Measurements from ENCODE around the gene SIPA1L3. TPM values are rescaled to one million over a fixed set of nuclear protein-coding genes. Genes with fewer than 3 reads are reported as not detected.

The SIPA1L3 gene
- total and polyA plus RNA-seq, 12 donors = 2.2 to 24.1 (median 11.8) TPM

- no peaks in the 10 kb centered on the region for H3K27me3 ChIP-seq
- DNase-seq = no peak
- intact Hi-C loops (cut with DNase I) = no loop called here
- H3K4me3 ChIP-seq = no peak overlapping the region
- WGBS, 4 donors = 82 to 94% (median 89%) methylated on average over 8 of the region's 8 CpGs
- H3K27ac ChIP-seq = no peak overlapping the region
- no peaks in the 10 kb centered on the region for H3K4me1 ChIP-seq (replicated peaks in 1 of 2)
- H3K36me3 ChIP-seq (replicated peaks in 1 of 2) = no peaks in the 10 kb centered on the region
- H3K9me3 ChIP-seq (replicated peaks in 1 of 3) = no peaks in the 10 kb centered on the region
- TF ChIP-seq, protein P1, sequence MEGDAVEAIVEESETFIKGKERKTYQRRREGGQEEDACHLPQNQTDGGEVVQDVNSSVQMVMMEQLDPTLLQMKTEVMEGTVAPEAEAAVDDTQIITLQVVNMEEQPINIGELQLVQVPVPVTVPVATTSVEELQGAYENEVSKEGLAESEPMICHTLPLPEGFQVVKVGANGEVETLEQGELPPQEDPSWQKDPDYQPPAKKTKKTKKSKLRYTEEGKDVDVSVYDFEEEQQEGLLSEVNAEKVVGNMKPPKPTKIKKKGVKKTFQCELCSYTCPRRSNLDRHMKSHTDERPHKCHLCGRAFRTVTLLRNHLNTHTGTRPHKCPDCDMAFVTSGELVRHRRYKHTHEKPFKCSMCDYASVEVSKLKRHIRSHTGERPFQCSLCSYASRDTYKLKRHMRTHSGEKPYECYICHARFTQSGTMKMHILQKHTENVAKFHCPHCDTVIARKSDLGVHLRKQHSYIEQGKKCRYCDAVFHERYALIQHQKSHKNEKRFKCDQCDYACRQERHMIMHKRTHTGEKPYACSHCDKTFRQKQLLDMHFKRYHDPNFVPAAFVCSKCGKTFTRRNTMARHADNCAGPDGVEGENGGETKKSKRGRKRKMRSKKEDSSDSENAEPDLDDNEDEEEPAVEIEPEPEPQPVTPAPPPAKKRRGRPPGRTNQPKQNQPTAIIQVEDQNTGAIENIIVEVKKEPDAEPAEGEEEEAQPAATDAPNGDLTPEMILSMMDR (IDR thresholded peaks at IDR 0.05) = no peak
- no peak for TF ChIP-seq POLR2A (IDR thresholded peaks at IDR 0.05)
These were observed 49.0 kb downstream of the SIPA1L3 start for GRCh38 chr19:37955986-37956385.

DNA sequence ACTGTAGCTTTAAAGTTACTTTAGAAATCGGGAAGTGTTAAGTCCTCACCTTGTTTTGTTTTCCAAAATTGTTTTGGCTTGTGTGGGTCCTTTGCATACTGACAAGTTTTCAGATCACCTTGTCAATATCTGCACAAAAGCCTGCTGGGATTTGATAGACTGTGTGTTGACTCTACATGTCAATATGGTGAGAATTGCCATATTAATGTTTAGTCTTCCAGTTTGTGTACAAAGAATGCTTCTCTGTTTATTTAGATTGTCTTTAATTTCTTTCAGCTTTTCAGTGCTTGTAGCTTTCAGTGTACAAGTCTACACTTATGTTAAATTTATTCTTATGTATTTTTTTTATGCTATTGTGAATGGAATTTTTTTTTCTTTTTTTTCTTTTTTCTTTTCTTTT, 50.2 kb downstream of the SIPA1L3 start:
- 94 to 98% (median 96%) methylated on average over 1 of the region's 1 CpG for WGBS, 4 donors
- TF ChIP-seq, protein P1 (IDR thresholded peaks at IDR 0.05) = no peak
- no peak for TF ChIP-seq POLR2A (IDR thresholded peaks at IDR 0.05)
- DNase-seq = no peak
- intact Hi-C loops (cut with DNase I) = no loop called here
- Histone ChIP-seq H3K27ac (no peak overlapping the region), H3K36me3 (replicated peaks in 1 of 2) (no peaks in the 10 kb centered on the region), H3K9me3 (replicated peaks in 1 of 3) (no peaks in the 10 kb centered on the region), H3K27me3 (no peaks in the 10 kb centered on the region), H3K4me3 (no peak overlapping the region), H3K4me1 (replicated peaks in 1 of 2) (no peaks in the 10 kb centered on the region)

- Histone ChIP-seq H3K27ac (no peak overlapping the region), H3K4me3 (no peak overlapping the region), H3K27me3 (no peaks in the 10 kb centered on the region), H3K9me3 (replicated peaks in 1 of 3) (no peaks in the 10 kb centered on the region), H3K4me1 (replicated peaks in 1 of 2) (no peaks in the 10 kb centered on the region), H3K36me3 (replicated peaks in 1 of 2) (no peaks in the 10 kb centered on the region)
- intact Hi-C loops (cut with DNase I) = no loop called here
- 66 to 82% (median 70%) methylated on average over 3 of the region's 3 CpGs for WGBS, 4 donors
- TF ChIP-seq, protein P1 (IDR thresholded peaks at IDR 0.05) = no peak
- TF ChIP-seq POLR2A (IDR thresholded peaks at IDR 0.05) = no peak
- no peak for DNase-seq
These were observed 52.7 kb downstream of the SIPA1L3 start for GRCh38 chr19:37959665-37960114.

DNA sequence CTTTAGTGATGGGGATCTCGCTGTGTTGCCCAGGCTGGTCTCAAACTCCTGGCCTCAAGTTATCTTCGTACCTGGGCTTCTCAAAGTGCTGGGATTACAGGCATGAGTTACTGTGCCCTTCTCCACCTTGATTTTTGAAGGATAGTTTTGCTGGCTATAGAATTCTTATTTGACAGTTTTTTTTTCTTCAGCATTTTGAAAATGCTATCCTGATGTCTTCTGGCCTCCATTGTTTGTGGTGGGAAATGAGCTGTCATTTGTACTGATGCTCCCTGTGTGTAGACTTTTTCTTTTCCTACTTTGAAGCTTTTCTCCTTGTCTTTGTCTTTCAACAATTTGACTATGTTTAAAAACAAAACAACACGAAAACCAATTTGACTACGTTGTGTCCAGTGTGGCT, 54.2 kb downstream of the SIPA1L3 start:
- Histone ChIP-seq H3K4me1 (replicated peaks in 1 of 2) (no peaks in the 10 kb centered on the region), H3K27me3 (no peaks in the 10 kb centered on the region), H3K9me3 (replicated peaks in 1 of 3) (no peaks in the 10 kb centered on the region), H3K4me3 (no peak overlapping the region), H3K27ac (no peak overlapping the region), H3K36me3 (replicated peaks in 1 of 2) (no peaks in the 10 kb centered on the region)
- 96 to 100% (median 99%) methylated on average over 4 of the region's 4 CpGs for WGBS, 4 donors
- TF ChIP-seq, protein P1 (IDR thresholded peaks at IDR 0.05) = no peak
- TF ChIP-seq POLR2A (IDR thresholded peaks at IDR 0.05) = no peak
- intact Hi-C loops (cut with DNase I) = no loop called here
- DNase-seq = no peak

All from adrenal gland (tissue), 12 donors.